WTC11 (cell line): ENCODE data around the gene SHC3. TPM values are rescaled to one million over a fixed set of nuclear protein-coding genes. Genes with fewer than 3 reads are reported as not detected.

Experiments used
- ATAC-seq: fragments of 200-7000 bp; cut with Tn5 transposase; 2 replicates; pipeline ENCODE4 v1.10.0; 2021; ENCODE audit warnings: mild to moderate bottlenecking, moderate library complexity
- CTCF ChIA-PET: fragments of 300-600 bp; sonication (Branson Sonifier 250); formaldehyde crosslinking; loops from one replicate; lab custom pipeline; 2021; ENCODE audit warnings: antibody characterized with exemption; lab: Charles Lee
- POLR2A ChIA-PET: fragments of 350-600 bp; sonication (Branson Sonifier 250); formaldehyde crosslinking; loops from one replicate; lab custom pipeline; 2021; ENCODE audit warnings: antibody characterized with exemption; lab: Charles Lee
- DNase-seq: peaks from one replicate; pipeline ENCODE4 v3.0.0; 2021; ENCODE audit warnings: low spot score
- H3K27ac Mint-ChIP-seq: 2 replicates; pipeline ENCODE4 v1.8.0; 2021; ENCODE audit warnings: mixed read lengths
- H3K27me3 Mint-ChIP-seq: 2 replicates; pipeline ENCODE4 v1.8.0; 2021; ENCODE audit warnings: low read depth, mild to moderate bottlenecking, moderate library complexity, mixed read lengths
- H3K36me3 Mint-ChIP-seq: 2 replicates; pipeline ENCODE4 v1.8.0; 2021; ENCODE audit warnings: mixed read lengths
- H3K4me1 Mint-ChIP-seq: 2 replicates; pipeline ENCODE4 v1.8.0; 2022; ENCODE audit warnings: mixed read lengths
- H3K4me3 Mint-ChIP-seq: 2 replicates; pipeline ENCODE4 v1.8.0; 2021; ENCODE audit warnings: mild to moderate bottlenecking, moderate library complexity, mixed read lengths
- H3K9me3 Mint-ChIP-seq: 2 replicates; pipeline ENCODE4 v1.8.0; 2021; ENCODE audit warnings: mixed read lengths
- ATF3 ChIP-seq: sonication (generic); formaldehyde crosslinking; conservative IDR thresholded peaks from 2 replicates; pipeline ENCODE4 v1.8.1; 2022; ENCODE audit warnings: mild to moderate bottlenecking, missing genetic modification reagents
- CBFB ChIP-seq: sonication (generic); formaldehyde crosslinking; IDR thresholded peaks from 2 replicates; pipeline ENCODE4 v1.8.1; 2022; ENCODE audit warnings: mild to moderate bottlenecking, low read depth, missing genetic modification reagents
- CREB1 ChIP-seq: sonication (generic); formaldehyde crosslinking; IDR thresholded peaks from 2 replicates; pipeline ENCODE4 v1.8.0; 2023; ENCODE audit warnings: mild to moderate bottlenecking, missing genetic modification reagents
- CREM ChIP-seq: sonication (generic); formaldehyde crosslinking; IDR thresholded peaks from 2 replicates; pipeline ENCODE4 v1.8.1; 2022; ENCODE audit warnings: mild to moderate bottlenecking, missing genetic modification reagents, moderate library complexity
- FOXJ3 ChIP-seq: sonication (generic); formaldehyde crosslinking; IDR thresholded peaks from 2 replicates; pipeline ENCODE4 v1.9.0; 2021; ENCODE audit warnings: missing genetic modification reagents, mild to moderate bottlenecking, borderline replicate concordance
- GRHL2 ChIP-seq: fragments of 250-450 bp; sonication (Bioruptor Pico); IDR thresholded peaks from 2 replicates; pipeline ENCODE4 v1.8.0; 2022; ENCODE audit warnings: mild to moderate bottlenecking, moderate library complexity; ENCODE audit not compliant: insufficient replicate concordance, severe bottlenecking
- GTF2I ChIP-seq: fragments of 250-450 bp; sonication (Bioruptor Pico); conservative IDR thresholded peaks from 2 replicates; pipeline ENCODE4 v1.4.0; 2021; ENCODE audit warnings: mild to moderate bottlenecking
- KAT7 ChIP-seq: sonication (generic); formaldehyde crosslinking; IDR thresholded peaks from 2 replicates; pipeline ENCODE4 v1.8.1; 2023; ENCODE audit warnings: missing genetic modification reagents, mild to moderate bottlenecking, borderline replicate concordance
- MYBL2 ChIP-seq: sonication (generic); formaldehyde crosslinking; IDR thresholded peaks from 2 replicates; pipeline ENCODE4 v1.8.1; 2023; ENCODE audit warnings: mild to moderate bottlenecking, moderate library complexity, missing genetic modification reagents
- PRRX2 ChIP-seq: fragments of 250-450 bp; sonication (Bioruptor Pico); IDR thresholded peaks from 2 replicates; pipeline ENCODE4 v1.8.0; 2021; ENCODE audit warnings: mild to moderate bottlenecking
- RELA ChIP-seq: sonication (generic); formaldehyde crosslinking; IDR thresholded peaks from 2 replicates; pipeline ENCODE4 v1.8.1; 2022; ENCODE audit warnings: missing genetic modification reagents, mild to moderate bottlenecking, borderline replicate concordance
- RORB ChIP-seq: fragments of 250-450 bp; sonication (Bioruptor Pico); IDR thresholded peaks from 2 replicates; pipeline ENCODE4 v1.9.0; 2021; ENCODE audit warnings: mild to moderate bottlenecking
- SMAD3 ChIP-seq: sonication (generic); formaldehyde crosslinking; IDR thresholded peaks from 2 replicates; pipeline ENCODE4 v1.8.0; 2022; ENCODE audit warnings: missing genetic modification reagents, mild to moderate bottlenecking, borderline replicate concordance
- SMAD4 ChIP-seq: sonication (generic); formaldehyde crosslinking; IDR thresholded peaks from 2 replicates; pipeline ENCODE4 v1.8.0; 2022; ENCODE audit warnings: mild to moderate bottlenecking, missing genetic modification reagents
- TCF7 ChIP-seq: sonication (generic); formaldehyde crosslinking; IDR thresholded peaks from 2 replicates; pipeline ENCODE4 v1.8.0; 2022; ENCODE audit warnings: mild to moderate bottlenecking, low read depth, missing genetic modification reagents, moderate library complexity
- USF1 ChIP-seq: sonication (generic); formaldehyde crosslinking; IDR thresholded peaks from 2 replicates; pipeline ENCODE4 v1.8.0; 2022; ENCODE audit warnings: mild to moderate bottlenecking, missing genetic modification reagents
- ZNF138 ChIP-seq: sonication (generic); formaldehyde crosslinking; conservative IDR thresholded peaks from 2 replicates; pipeline ENCODE4 v1.8.1; 2022; ENCODE audit warnings: mild to moderate bottlenecking, moderate library complexity, missing genetic modification reagents
- ZNF219 ChIP-seq: sonication (generic); formaldehyde crosslinking; IDR thresholded peaks from 2 replicates; pipeline ENCODE4 v1.8.0; 2023; ENCODE audit warnings: missing genetic modification reagents, mild to moderate bottlenecking, borderline replicate concordance
- ZNF423 ChIP-seq: fragments of 250-450 bp; sonication (Bioruptor Pico); IDR thresholded peaks from 2 replicates; pipeline ENCODE4 v2.1.2; 2022; ENCODE audit warnings: mild to moderate bottlenecking, moderate library complexity
- ZNF671 ChIP-seq: fragments of 250-450 bp; sonication (Bioruptor Pico); IDR thresholded peaks from 2 replicates; pipeline ENCODE4 v1.8.0; 2021; ENCODE audit warnings: mild to moderate bottlenecking
- total RNA-seq: library from RNA; stranded (reverse); gene quantifications from 3 replicates; pipeline ENCODE4 v1.2.3, GENCODE V29; 2021
- TF ChIP-seq, protein P1 (sequence below): sonication (generic); formaldehyde crosslinking; IDR thresholded peaks from 2 replicates; pipeline ENCODE4 v1.8.1; 2022; ENCODE audit warnings: low read depth, mild to moderate bottlenecking, moderate library complexity, missing genetic modification reagents, borderline replicate concordance
- TF ChIP-seq, protein P2 (sequence below): sonication (generic); formaldehyde crosslinking; IDR thresholded peaks from 2 replicates; pipeline ENCODE4 v1.8.0; 2022; ENCODE audit warnings: mild to moderate bottlenecking, missing genetic modification reagents
- TF ChIP-seq, protein P3 (sequence below): sonication (generic); formaldehyde crosslinking; IDR thresholded peaks from 2 replicates; pipeline ENCODE4 v1.8.1; 2022; ENCODE audit warnings: low read depth, missing genetic modification reagents, borderline replicate concordance

Gene SHC3
- total RNA-seq, 1 experiment from 2014 or later, result 4.9 TPM

GRCh38 chr9:89137542-89138462, 40.8 kb downstream of the SHC3 start:
- Mint-ChIP-seq H3K4me3 (no peak overlapping the region), H3K36me3 (peaks cover 44% of the 10 kb centered on the region), H3K27ac (no peak overlapping the region), H3K27me3 (no peaks in the 10 kb centered on the region), H3K4me1 (peaks cover 15% of the 10 kb centered on the region), H3K9me3 (peaks cover 45% of the 10 kb centered on the region)
- CTCF ChIA-PET, result no interaction called here
- POLR2A ChIA-PET, result no interaction called here
- ATAC-seq (no peak), DNase-seq (no peak)
- TF ChIP-seq CREM (no peak), PRRX2 (no peak), CBFB (CRISPR knock-in tag) (no peak)

GRCh38 chr9:89135591-89136166, 42.9 kb downstream of the SHC3 start:
- DNase-seq (no peak), ATAC-seq (no peak)
- peaks cover 6% of the 10 kb centered on the region for H3K4me1 Mint-ChIP-seq
- POLR2A ChIA-PET, result no interaction called here
- CTCF ChIA-PET, result no interaction called here
- no peak for TF ChIP-seq FOXJ3 (CRISPR knock-in tag)
- no peak for TF ChIP-seq MYBL2 (CRISPR knock-in tag)
- TF ChIP-seq SMAD3 (CRISPR knock-in tag), result no peak
- H3K4me3 Mint-ChIP-seq, result no peak overlapping the region
- no peaks in the 10 kb centered on the region for H3K27me3 Mint-ChIP-seq
- H3K9me3 Mint-ChIP-seq, result peaks cover 58% of the 10 kb centered on the region
- no peak overlapping the region for H3K27ac Mint-ChIP-seq
- peaks cover 50% of the 10 kb centered on the region for H3K36me3 Mint-ChIP-seq

GRCh38 chr9:89134709-89135108, 43.9 kb downstream of the SHC3 start:
- no peak for ATAC-seq
- no peak for TF ChIP-seq ZNF671 (CRISPR knock-in tag)
- no peak for TF ChIP-seq ZNF423
- no peak for TF ChIP-seq GRHL2
- no peak for TF ChIP-seq USF1 (CRISPR knock-in tag)
- TF ChIP-seq, protein P1, sequence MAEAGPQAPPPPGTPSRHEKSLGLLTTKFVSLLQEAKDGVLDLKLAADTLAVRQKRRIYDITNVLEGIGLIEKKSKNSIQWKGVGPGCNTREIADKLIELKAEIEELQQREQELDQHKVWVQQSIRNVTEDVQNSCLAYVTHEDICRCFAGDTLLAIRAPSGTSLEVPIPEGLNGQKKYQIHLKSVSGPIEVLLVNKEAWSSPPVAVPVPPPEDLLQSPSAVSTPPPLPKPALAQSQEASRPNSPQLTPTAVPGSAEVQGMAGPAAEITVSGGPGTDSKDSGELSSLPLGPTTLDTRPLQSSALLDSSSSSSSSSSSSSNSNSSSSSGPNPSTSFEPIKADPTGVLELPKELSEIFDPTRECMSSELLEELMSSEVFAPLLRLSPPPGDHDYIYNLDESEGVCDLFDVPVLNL (CRISPR knock-in tag), result no peak
- no peak for TF ChIP-seq ZNF219 (CRISPR knock-in tag)
- no peak for TF ChIP-seq ZNF138 (CRISPR knock-in tag)
- no peak for TF ChIP-seq CREB1 (CRISPR knock-in tag)
- TF ChIP-seq CREM, result no peak
- no peak for TF ChIP-seq KAT7
- TF ChIP-seq, protein P2, sequence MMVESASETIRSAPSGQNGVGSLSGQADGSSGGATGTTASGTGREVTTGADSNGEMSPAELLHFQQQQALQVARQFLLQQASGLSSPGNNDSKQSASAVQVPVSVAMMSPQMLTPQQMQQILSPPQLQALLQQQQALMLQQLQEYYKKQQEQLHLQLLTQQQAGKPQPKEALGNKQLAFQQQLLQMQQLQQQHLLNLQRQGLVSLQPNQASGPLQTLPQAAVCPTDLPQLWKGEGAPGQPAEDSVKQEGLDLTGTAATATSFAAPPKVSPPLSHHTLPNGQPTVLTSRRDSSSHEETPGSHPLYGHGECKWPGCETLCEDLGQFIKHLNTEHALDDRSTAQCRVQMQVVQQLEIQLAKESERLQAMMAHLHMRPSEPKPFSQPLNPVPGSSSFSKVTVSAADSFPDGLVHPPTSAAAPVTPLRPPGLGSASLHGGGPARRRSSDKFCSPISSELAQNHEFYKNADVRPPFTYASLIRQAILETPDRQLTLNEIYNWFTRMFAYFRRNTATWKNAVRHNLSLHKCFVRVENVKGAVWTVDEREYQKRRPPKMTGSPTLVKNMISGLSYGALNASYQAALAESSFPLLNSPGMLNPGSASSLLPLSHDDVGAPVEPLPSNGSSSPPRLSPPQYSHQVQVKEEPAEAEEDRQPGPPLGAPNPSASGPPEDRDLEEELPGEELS (CRISPR knock-in tag), result no peak
- TF ChIP-seq RELA, result no peak
- no peak for TF ChIP-seq RORB (CRISPR knock-in tag)
- TF ChIP-seq GTF2I (CRISPR knock-in tag), result no peak
- no peak for TF ChIP-seq ATF3 (CRISPR knock-in tag)
- TF ChIP-seq, protein P3, sequence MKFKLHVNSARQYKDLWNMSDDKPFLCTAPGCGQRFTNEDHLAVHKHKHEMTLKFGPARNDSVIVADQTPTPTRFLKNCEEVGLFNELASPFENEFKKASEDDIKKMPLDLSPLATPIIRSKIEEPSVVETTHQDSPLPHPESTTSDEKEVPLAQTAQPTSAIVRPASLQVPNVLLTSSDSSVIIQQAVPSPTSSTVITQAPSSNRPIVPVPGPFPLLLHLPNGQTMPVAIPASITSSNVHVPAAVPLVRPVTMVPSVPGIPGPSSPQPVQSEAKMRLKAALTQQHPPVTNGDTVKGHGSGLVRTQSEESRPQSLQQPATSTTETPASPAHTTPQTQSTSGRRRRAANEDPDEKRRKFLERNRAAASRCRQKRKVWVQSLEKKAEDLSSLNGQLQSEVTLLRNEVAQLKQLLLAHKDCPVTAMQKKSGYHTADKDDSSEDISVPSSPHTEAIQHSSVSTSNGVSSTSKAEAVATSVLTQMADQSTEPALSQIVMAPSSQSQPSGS (CRISPR knock-in tag), result no peak
- no peak for TF ChIP-seq TCF7 (CRISPR knock-in tag)
- TF ChIP-seq SMAD4 (CRISPR knock-in tag), result no peak
- Mint-ChIP-seq H3K27ac (no peak overlapping the region), H3K27me3 (no peaks in the 10 kb centered on the region; the same call in 1 of the 2 replicates), H3K9me3 (peaks cover 68% of the 10 kb centered on the region), H3K4me1 (no peaks in the 10 kb centered on the region), H3K4me3 (no peak overlapping the region), H3K36me3 (peaks cover 53% of the 10 kb centered on the region)
- DNase-seq, result no peak
- ChIA-PET POLR2A (no interaction called here), CTCF (no interaction called here)
